NCI-H82 (cell line): ENCODE measurements around the gene PACS1.
"Not testable (repeated sequence)": the region's sequence is repeated elsewhere in the genome, so short reads cannot be mapped to it uniquely, and the experiment has no call there.

Experiments
- DNase-seq: peaks from one replicate; lab custom pipeline; 2025; lab: John Stamatoyannopoulos, UW

PACS1 gene

DNA sequence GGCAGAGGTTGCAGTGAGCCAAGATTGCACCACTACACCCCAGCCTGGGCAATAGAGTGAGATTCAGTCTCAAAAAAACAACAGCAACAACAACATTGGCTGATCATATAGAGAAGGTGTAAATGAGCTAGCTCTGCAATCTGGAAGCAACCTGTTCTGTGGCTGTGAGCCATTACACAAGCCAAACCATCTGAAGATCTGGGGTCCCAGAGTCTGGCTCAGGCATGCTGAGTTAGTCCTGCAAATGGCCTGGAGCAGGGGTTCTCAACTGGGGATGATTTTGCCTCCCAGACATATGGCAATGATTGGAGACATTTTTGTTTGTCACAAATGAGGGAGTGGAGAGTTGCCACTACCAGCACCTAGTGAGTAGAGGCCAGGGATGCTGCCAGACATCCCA lies 156.0 kb downstream of the PACS1 start:
- no peak for DNase-seq

DNA sequence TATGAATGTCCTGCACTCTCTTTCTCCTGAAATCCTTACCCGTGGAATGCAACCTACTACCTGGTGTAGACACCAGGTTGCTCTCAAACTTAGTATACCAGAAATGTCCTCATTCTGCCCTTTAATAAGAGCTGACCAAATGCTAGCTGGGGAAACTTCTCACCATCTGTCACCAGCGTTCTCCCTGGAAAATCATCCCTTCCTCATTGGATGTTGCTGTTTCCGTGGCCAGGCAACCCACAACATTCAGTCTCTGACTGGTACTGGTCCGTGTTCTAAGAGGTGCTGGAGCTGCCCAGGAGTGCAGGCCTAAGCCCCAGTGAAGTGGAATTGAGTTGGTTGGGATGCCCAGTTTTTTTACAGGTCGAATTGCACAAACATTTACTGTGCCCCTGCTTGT lies 157.6 kb downstream of the PACS1 start:
- DNase-seq, result no peak

DNA sequence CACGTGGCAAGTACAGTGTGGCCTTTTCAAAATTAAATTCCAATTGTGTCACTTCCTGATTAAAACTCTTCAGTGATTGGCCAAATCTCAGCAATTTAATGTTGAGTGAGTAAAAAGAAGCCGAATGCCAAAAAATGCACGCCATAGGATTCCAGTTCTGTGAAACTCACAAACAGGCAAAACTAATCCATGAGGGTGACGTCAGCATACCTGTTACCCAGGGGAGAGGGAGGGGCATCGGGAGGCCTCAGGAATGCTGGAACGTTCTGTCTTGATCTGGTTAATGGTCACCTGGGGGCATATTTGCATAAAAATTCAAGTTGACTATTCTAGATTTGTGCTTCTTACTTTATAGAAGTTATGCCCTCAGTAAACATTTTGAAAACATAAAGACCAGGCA lies 158.4 kb downstream of the PACS1 start:
- DNase-seq, result no peak

GRCh38 chr11:66230156-66230555 lies 160.1 kb downstream of the PACS1 start:
- no peak for DNase-seq

DNA sequence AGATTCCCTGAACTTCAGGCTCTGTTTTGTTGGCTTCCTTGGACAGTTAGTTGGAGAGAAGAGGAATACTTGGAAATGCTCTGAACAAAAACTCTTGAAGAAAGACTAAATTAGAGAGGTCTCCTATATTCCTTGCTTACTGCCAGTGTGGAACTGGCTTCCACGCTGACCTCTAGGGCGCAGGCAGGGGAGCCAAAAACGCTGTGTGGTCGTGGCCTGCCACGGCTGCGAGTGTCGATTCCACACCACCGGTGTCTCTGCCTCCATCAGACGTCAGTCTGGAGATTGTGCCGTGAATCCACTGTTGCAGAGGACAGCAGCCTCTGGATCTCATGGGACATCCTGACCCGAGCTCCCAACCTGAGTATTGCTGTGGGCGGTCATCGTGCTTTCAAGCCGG lies 160.9 kb downstream of the PACS1 start:
- DNase-seq, result no peak

- no peak for DNase-seq
Measured at GRCh38 chr11:66231561-66231960, 161.5 kb downstream of the PACS1 start.

DNA sequence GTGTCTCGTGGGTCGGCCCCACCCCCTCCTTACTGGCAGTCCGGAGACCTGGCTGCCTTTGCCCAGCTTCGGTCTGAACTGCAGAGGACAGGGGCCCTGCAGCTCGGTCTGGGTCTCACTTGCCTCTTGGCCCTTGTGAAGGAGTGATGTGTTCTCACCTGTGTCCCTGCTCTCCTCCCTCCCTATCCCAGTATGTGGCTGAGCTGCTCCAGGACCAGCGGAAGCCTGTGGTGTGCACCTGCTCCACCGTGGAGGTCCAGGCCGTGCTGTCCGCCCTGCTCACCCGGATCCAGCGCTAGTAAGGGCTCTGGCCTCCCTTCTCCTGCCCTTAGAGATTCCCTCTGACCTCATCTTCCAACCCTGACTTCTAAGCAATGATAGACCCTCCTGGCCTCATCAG lies 162.7 kb downstream of the PACS1 start:
- DNase-seq, result no peak

GRCh38 chr11:66233301-66233700 lies 163.2 kb downstream of the PACS1 start:
- no peak for DNase-seq

DNA sequence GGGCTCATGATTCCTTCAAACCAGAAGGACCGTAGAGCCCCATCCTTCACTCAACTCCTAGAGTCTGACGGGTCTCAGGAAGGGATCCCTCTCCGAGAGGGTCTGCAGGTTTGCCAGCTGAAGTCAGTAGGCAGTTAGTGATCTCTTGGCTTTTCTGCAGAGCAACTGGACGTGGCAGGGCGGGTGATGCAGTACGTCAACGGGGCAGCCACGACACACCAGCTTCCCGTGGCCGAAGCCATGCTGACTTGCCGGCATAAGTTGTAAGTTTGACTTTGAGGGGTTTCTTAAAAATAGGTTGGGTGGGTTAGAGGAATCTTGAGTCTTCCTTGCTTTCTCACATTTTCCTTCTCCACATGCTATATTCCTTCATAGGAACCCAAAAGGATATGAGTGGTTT lies 165.1 kb downstream of the PACS1 start:
- no peak for DNase-seq

DNA sequence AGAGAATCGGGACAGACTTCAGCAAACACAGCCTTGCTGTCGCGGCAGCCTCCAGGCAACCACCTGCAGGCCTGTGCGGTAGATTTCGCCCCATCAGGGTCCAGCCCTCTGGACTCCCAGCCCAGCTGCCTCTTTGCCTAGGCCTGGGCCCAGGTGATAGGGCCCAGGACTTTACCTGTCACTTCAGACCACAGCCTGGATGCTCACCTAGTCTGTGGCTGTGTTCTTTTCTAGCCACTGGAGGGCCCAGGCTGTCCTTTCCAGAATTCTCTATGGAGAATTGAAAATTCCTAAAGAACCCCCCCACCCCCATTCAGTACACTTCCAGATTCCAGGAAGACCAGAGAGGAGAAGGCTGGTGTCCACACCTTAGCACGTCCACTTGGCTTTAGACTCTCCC lies 167.8 kb downstream of the PACS1 start:
- DNase-seq, result no peak

DNA sequence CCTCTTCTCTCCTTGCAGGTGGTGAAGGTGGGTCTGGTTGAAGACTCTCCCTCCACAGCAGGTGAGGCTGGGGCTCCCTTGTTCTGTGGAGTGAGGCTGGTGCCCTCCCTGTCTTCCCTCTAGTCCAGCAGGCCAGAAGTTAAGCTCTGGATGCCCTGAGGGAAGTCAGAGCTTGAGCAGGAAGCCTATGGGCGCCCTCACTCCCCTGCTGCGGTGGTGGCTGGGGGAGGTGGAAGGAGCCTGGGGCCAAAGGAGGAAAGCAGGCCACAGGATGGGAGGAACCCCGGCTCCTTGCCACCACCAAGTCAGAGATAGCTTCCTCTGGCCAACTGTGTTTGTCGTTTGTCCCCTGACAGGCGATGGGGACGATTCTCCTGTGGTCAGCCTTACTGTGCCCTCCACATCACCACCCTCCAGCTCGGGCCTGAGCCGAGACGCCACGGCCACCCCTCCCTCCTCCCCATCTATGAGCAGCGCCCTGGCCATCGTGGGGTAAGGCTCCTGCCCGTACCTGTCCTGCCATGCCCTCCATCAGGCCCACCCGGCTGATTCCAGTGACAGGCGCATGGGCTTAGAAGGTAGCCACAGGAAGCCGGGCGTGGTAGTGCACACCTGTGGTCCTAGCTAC lies 168.8 kb downstream of the PACS1 start:
- no peak for DNase-seq

DNA sequence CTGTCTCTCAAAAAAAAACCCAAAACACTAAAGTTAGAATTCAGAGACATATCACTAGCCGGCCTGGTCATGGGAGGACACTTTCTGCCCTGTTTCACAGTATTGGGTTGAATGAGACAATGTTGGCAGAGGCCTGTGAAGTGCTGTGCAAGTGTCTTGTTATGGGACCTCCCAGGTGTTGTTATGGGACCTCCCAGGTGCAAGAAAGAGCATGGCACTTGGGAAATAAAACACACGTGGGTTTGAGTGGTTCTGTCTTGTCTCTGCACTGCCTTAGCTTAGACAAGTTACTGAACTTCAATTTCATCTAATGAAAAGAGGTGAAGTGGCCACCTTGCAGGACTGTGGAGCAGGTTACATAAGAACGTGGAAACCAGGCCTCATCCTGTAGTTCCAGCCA lies 169.4 kb downstream of the PACS1 start:
- no peak for DNase-seq

DNA sequence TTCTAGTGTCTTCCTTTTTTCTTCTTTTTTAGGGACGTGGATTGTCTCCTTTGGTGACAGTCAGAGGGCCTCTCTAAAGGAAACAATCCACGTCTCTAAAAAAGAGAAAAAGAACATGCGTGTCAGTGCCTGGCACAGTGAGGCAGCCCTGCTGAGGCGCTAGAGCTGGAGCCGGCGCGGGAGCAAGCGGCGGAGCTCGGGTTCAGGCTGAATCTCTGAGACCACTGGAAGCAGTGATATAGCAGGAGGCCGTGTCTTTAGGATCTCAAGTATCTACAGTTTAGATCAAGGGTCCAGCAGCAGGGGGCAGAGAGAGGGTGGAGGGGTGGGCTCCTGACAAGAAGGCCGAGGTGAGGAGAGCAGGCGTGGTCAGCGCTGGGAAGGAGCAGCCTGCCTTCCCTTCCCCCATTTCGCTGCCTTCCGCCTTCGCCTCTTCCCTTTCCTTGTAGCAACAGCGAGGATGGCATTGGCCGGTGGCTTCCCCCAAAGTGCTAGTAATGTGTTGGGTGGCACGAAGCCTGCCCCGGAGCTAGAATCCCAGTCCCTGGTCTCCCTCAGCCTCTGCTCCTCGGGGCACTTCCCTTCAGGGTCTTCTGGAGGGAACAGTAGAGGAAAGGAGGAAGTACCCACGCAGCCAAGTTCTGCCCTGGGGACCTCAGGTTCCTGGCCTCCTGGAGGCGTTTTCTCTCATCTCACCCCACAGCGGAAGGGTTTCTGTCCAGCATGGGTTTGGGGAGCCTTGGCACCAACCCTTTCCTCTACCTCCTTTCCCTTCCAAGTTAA lies 170.1 kb downstream of the PACS1 start:
- DNase-seq, result no peak

GRCh38 chr11:66240781-66241136 lies 170.7 kb downstream of the PACS1 start:
- DNase-seq, result no peak

DNA sequence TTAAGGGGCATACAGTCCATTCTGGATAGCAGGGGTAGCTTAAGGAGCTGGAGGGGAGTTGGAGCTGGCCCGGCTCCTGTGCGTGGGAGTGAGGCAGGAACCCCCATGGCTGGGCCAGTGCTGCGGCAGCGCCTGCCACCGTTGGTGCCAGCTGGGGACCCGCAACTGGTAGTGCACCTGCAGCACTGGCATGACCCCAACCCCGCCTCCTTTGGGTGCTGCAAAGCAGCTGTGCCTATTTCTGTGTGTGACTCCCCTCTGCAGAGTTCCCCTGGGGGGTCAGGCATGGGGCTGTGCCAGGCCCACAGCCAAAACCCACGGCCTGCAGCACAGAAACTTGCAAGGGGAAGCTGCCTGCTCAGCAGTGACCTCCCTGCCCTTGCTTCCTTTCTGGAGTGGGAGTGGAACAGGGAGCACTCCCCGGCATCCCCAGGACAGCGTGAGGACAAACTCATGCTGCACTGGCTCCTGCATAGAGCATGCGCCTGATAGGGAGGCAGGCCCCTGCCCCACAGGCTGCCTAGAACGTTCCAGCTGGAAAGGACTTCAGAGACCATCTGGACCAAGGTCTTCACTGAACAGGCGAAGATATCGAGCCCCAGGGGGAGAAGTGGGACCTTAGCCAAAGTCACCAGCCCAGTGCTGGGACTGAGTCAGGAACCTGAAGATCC lies 172.2 kb downstream of the PACS1 start:
- DNase-seq, result no peak

GRCh38 chr11:66243782-66244535 lies 173.9 kb downstream of the PACS1 start:
- DNase-seq, result no peak

GRCh38 chr11:66247295-66247694 lies 177.2 kb downstream of the PACS1 start:
- DNase-seq, result no peak

GRCh38 chr11:66247801-66248200 lies 177.7 kb downstream of the PACS1 start:
- DNase-seq, result no peak

- no peak for DNase-seq
Measured at GRCh38 chr11:66248903-66249302, 178.8 kb downstream of the PACS1 start.

DNA sequence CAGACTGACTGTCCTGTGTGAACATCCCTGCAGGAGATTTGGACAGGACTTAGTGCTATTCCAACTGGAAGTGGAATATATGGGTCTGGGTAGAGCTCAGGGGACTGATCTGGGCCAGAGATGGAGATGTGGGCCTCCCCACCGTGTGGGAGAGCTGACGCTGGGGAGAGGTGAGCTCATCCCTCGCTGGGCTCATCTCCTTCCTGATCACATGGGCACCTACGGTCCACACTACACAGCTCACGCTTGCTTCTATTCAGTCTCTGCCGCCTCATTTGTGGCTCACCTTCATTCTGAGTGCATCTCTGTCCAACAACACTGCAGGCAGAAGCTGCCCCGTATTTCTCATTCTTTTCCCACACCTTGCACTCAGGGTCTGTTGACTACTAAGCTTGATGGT lies 181.7 kb downstream of the PACS1 start:
- no peak for DNase-seq

GRCh38 chr11:66253081-66253480 lies 183.0 kb downstream of the PACS1 start:
- DNase-seq, result not testable (repeated sequence)

DNA sequence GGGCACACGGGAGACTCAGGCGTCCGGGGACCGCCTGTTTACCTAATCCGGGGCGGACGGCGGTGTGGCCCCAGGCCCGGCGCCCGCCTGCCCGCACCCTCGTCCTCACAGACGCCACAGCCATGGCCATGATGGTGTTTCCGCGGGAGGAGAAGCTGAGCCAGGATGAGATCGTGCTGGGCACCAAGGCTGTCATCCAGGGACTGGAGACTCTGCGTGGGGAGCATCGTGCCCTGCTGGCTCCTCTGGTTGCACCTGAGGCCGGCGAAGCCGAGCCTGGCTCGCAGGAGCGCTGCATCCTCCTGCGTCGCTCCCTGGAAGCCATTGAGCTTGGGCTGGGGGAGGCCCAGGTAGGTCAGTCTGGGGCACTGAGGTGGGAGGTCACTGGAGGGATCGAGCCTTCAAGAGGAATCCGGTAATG lies 188.4 kb downstream of the PACS1 start:
- no peak for DNase-seq

GRCh38 chr11:66259225-66259624 lies 189.2 kb downstream of the PACS1 start:
- DNase-seq, result no peak
